ENCODE measurements around the gene PRMT5.

Gene PRMT5

GRCh38 chr14:22929961-22930364 lies 787 bp upstream of the PRMT5 start:
- TF ChIP-seq REST (IDR thresholded peaks at IDR 0.05; ENCODE audit: insufficient read depth in 1 of 2, low read depth in 2 of 2, low read length in 2 of 2) (no peak), FOXP2 (optimal IDR thresholded peaks at IDR 0.05; ENCODE audit: borderline replicate concordance, extremely low read depth, extremely low read length, insufficient read depth) (no peak), TAF1 (IDR thresholded peaks at IDR 0.05; ENCODE audit: borderline replicate concordance, insufficient read depth, low read length) (no peak), SIN3A (IDR thresholded peaks at IDR 0.05; ENCODE audit: borderline replicate concordance, insufficient read depth, low read length) (no peak)

- no peak for TF ChIP-seq TAF1 (IDR thresholded peaks at IDR 0.05; ENCODE audit: borderline replicate concordance, insufficient read depth, low read length)
- TF ChIP-seq REST (IDR thresholded peaks at IDR 0.05; ENCODE audit: insufficient read depth in 1 of 2, low read depth in 2 of 2, low read length in 2 of 2) = no peak
- TF ChIP-seq FOXP2 (optimal IDR thresholded peaks at IDR 0.05; ENCODE audit: borderline replicate concordance, extremely low read depth, extremely low read length, insufficient read depth) = no peak
- no peak for TF ChIP-seq SIN3A (IDR thresholded peaks at IDR 0.05; ENCODE audit: borderline replicate concordance, insufficient read depth, low read length)
- no peak for TF ChIP-seq POLR2AphosphoS5 (IDR thresholded peaks at IDR 0.05; ENCODE audit: low read depth, low read length)
Measured at GRCh38 chr14:22928237-22929103, 706 bp downstream of the PRMT5 start.

GRCh38 chr14:22926316-22926715 lies 2.9 kb downstream of the PRMT5 start:
- no peak for TF ChIP-seq REST (IDR thresholded peaks at IDR 0.05; ENCODE audit: insufficient read depth in 1 of 2, low read depth in 2 of 2, low read length in 2 of 2)
- TF ChIP-seq TAF1 (IDR thresholded peaks at IDR 0.05; ENCODE audit: borderline replicate concordance, insufficient read depth, low read length) = no peak
- no peak for TF ChIP-seq FOXP2 (optimal IDR thresholded peaks at IDR 0.05; ENCODE audit: borderline replicate concordance, extremely low read depth, extremely low read length, insufficient read depth)
- no peak for TF ChIP-seq SIN3A (IDR thresholded peaks at IDR 0.05; ENCODE audit: borderline replicate concordance, insufficient read depth, low read length)
- no peak for TF ChIP-seq POLR2AphosphoS5 (IDR thresholded peaks at IDR 0.05; ENCODE audit: low read depth, low read length)

GRCh38 chr14:22925513-22925912 lies 3.7 kb downstream of the PRMT5 start:
- TF ChIP-seq REST (IDR thresholded peaks at IDR 0.05; ENCODE audit: insufficient read depth in 1 of 2, low read depth in 2 of 2, low read length in 2 of 2) = no peak
- TF ChIP-seq POLR2AphosphoS5 (IDR thresholded peaks at IDR 0.05; ENCODE audit: low read depth, low read length) = no peak
- TF ChIP-seq SIN3A (IDR thresholded peaks at IDR 0.05; ENCODE audit: borderline replicate concordance, insufficient read depth, low read length) = no peak
- no peak for TF ChIP-seq FOXP2 (optimal IDR thresholded peaks at IDR 0.05; ENCODE audit: borderline replicate concordance, extremely low read depth, extremely low read length, insufficient read depth)
- TF ChIP-seq TAF1 (IDR thresholded peaks at IDR 0.05; ENCODE audit: borderline replicate concordance, insufficient read depth, low read length) = no peak
